Measurements from ENCODE around the gene LAMB2. TPM values are rescaled to one million over a fixed set of nuclear protein-coding genes. Genes with fewer than 3 reads are reported as not detected.

Gene LAMB2
- 3.8 TPM in 1 of 2 replicates, not detected in the other for total RNA-seq (2014; rRNA removed; shearing (Covaris generic); ENCODE audit: low replicate concordance)

DNA sequence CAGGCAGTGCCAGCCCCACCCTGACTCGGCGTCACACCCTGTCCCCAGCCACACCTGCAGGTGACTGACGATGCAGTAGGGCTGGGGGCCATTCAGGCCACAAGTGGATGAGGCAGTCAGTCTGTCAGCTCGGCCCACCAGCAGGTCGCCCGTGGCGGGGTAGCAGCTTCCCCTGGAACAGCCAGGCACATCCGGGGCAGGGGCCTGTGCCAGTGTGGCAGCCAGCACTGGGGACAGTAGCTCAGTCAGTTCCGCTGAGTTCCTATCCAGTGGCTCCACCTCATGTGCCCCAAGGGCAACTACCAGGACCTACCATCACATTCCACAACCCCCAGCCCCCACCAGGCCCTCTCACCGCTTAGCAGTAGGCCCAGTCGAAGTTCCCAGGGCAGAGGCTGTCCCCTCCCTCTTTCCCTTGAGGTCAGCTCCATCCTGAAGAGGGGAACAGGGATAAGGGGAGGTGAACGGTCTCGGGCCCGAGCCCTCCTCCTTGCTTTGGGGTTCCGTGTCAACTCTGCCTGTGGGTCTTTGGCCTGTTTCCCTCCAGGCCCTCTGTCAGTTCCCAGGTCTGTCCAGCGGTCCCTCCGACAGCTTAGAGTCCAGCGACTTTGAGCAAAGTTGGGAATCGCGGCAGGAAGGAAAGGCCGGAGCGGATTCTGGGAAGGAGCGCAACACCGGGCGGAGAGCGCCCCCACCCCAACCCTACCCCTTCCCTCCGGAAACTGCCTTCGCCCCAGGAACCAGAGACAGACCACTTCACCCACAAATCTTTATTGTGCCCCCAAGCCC lies at the start of gene LAMB2:
TSS of gene LAMB2 (minus strand) at position 614 of the 789 bp plus-strand sequence. CDS start at position 431, 183 bp downstream.
- Histone ChIP-seq H3K9me2 (replicated peaks; ENCODE audit: insufficient read depth, low read length) (no peaks in the 10 kb centered on the region), H4K20me1 (ENCODE audit: insufficient read depth, low read depth, low read length) (no peaks in the 10 kb centered on the region), H3K4me2 (ENCODE audit: low read depth, low read length, poor library complexity, severe bottlenecking) (no peak within 1 kb of the TSS), H3K9ac (ENCODE audit: low read length) (no peak within 1 kb of the TSS), H3K27me3 (ENCODE audit: low read length) (no peaks in the 10 kb centered on the region), H3K27ac (ENCODE audit: low read length) (no peak within 1 kb of the TSS), H3K4me3 (ENCODE audit: low read length) (no peak within 1 kb of the TSS), H3K36me3 (ENCODE audit: insufficient read depth, low read length) (no peaks in the 10 kb centered on the region), H2AFZ (ENCODE audit: low read length) (no peak within 1 kb of the TSS), H3K9me3 (ENCODE audit: low read length) (no peaks in the 10 kb centered on the region), H3K4me1 (ENCODE audit: low read length) (no peaks in the 10 kb centered on the region), H3K79me2 (ENCODE audit: low read length) (no peaks in the 10 kb centered on the region)
- DNase-seq, result no peak

DNA sequence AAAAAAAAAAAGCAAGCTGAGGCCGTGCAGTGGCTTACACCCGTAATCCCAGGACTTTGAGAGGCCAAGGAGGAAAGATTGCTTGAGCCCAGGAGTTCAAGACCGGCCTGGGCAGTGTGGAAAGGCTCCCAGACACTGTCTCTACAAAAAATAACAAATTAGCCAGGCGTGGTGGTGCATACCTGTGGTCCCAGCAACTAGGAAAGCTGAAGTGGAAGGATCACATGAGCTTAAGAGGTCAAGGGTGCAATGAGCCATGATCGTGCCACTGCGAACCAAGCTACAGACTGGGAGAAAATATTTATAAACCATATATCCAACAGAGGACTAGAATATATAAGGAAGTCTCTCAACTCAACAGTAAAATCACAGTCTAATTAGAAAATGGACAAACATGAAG lies 48.5 kb upstream of the LAMB2 start:
- peaks cover 9% of the 10 kb centered on the region for H3K4me1 ChIP-seq (ENCODE audit: low read length)
- DNase-seq, result no peak
- H4K20me1 ChIP-seq (ENCODE audit: insufficient read depth, low read depth, low read length), result no peaks in the 10 kb centered on the region
- H3K36me3 ChIP-seq (ENCODE audit: insufficient read depth, low read length), result no peaks in the 10 kb centered on the region
- H3K9ac ChIP-seq (ENCODE audit: low read length), result no peak overlapping the region
- H3K79me2 ChIP-seq (ENCODE audit: low read length), result no peaks in the 10 kb centered on the region
- H3K27me3 ChIP-seq (ENCODE audit: low read length), result no peaks in the 10 kb centered on the region
- no peak overlapping the region for H3K4me3 ChIP-seq (ENCODE audit: low read length)
- no peaks in the 10 kb centered on the region for H3K9me3 ChIP-seq (ENCODE audit: low read length)
- no peak overlapping the region for H2AFZ ChIP-seq (ENCODE audit: low read length)
- H3K9me2 ChIP-seq (replicated peaks; ENCODE audit: insufficient read depth, low read length), result no peaks in the 10 kb centered on the region
- H3K4me2 ChIP-seq (ENCODE audit: low read depth, low read length, poor library complexity, severe bottlenecking), result no peak overlapping the region
- no peak overlapping the region for H3K27ac ChIP-seq (ENCODE audit: low read length)

DNA sequence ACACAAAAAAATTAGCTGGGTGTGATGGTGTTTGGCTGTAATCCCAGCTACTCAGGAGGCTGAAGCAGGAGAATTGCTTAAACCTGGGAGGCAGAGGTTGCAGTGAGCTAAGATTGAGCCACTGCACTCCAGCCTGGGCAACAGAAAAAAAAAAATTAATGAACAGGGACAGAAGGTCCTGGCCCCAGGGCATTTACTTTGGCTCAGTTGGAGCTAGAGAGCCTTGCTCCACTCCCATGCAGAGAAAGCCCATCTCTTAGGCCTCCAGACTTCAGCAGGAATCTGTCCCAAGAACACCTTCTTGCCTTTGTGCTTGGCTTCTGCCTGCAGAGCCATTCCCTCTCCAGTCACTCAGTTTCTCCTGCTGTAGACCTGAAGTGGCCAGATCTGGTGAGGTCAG lies 47.3 kb upstream of the LAMB2 start:
- H3K9me3 ChIP-seq (ENCODE audit: low read length), result no peaks in the 10 kb centered on the region
- H2AFZ ChIP-seq (ENCODE audit: low read length), result no peak overlapping the region
- H3K9ac ChIP-seq (ENCODE audit: low read length), result no peak overlapping the region
- H3K4me2 ChIP-seq (ENCODE audit: low read depth, low read length, poor library complexity, severe bottlenecking), result no peak overlapping the region
- H3K79me2 ChIP-seq (ENCODE audit: low read length), result no peaks in the 10 kb centered on the region
- no peaks in the 10 kb centered on the region for H3K36me3 ChIP-seq (ENCODE audit: insufficient read depth, low read length)
- H4K20me1 ChIP-seq (ENCODE audit: insufficient read depth, low read depth, low read length), result no peaks in the 10 kb centered on the region
- no peak overlapping the region for H3K27ac ChIP-seq (ENCODE audit: low read length)
- H3K9me2 ChIP-seq (replicated peaks; ENCODE audit: insufficient read depth, low read length), result no peaks in the 10 kb centered on the region
- H3K4me1 ChIP-seq (ENCODE audit: low read length), result peaks cover 9% of the 10 kb centered on the region
- no peak overlapping the region for H3K4me3 ChIP-seq (ENCODE audit: low read length)
- DNase-seq, result no peak
- H3K27me3 ChIP-seq (ENCODE audit: low read length), result no peaks in the 10 kb centered on the region

DNA sequence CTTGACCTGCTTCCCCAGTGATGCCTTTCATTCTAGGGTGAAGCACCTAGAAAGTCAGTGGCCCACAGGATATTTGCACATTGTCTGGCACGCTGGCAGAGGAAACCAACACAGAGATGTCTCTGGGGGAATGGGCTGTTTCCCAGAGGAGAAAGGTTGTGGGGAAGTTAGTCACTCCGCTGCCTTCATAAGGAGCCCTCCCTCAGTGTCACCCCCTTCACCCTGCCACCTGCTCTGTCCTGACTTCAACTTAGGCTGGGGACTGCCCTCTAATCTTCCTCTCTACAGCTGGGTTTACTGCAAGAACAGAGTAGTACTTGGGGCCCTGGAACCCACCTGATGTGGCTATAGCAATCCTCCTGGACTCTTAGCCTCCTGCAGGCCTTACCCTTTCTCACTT lies 44.2 kb upstream of the LAMB2 start:
- no peak overlapping the region for H2AFZ ChIP-seq (ENCODE audit: low read length)
- no peak overlapping the region for H3K27ac ChIP-seq (ENCODE audit: low read length)
- H3K27me3 ChIP-seq (ENCODE audit: low read length), result no peaks in the 10 kb centered on the region
- no peak overlapping the region for H3K4me2 ChIP-seq (ENCODE audit: low read depth, low read length, poor library complexity, severe bottlenecking)
- H3K9me3 ChIP-seq (ENCODE audit: low read length), result no peaks in the 10 kb centered on the region
- no peaks in the 10 kb centered on the region for H4K20me1 ChIP-seq (ENCODE audit: insufficient read depth, low read depth, low read length)
- no peak overlapping the region for H3K9ac ChIP-seq (ENCODE audit: low read length)
- no peaks in the 10 kb centered on the region for H3K36me3 ChIP-seq (ENCODE audit: insufficient read depth, low read length)
- H3K9me2 ChIP-seq (replicated peaks; ENCODE audit: insufficient read depth, low read length), result no peaks in the 10 kb centered on the region
- peak; percentile 64 for DNase-seq
- no peak overlapping the region for H3K4me3 ChIP-seq (ENCODE audit: low read length)
- peaks cover 9% of the 10 kb centered on the region for H3K4me1 ChIP-seq (ENCODE audit: low read length)
- no peaks in the 10 kb centered on the region for H3K79me2 ChIP-seq (ENCODE audit: low read length)

DNA sequence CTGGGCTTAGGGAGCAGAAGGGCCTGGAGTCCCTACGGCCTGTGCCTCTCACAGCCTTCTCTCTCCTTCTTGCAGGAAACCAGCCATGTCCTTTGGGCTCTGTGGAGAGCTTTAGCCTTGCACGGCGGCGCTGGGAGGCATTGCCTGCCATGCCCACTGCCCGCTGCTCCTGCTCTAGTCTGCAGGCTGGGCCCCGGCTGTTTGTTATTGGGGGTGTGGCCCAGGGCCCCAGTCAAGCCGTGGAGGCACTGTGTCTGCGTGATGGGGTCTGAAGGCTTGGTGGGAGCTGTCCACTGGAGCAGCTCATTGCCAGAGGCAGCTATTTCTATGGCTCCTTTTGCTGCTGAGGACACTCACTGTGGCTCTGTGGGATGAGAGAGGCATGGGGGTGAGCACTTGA lies 42.7 kb upstream of the LAMB2 start:
- H3K4me1 ChIP-seq (ENCODE audit: low read length), result peaks cover 17% of the 10 kb centered on the region
- no peak overlapping the region for H2AFZ ChIP-seq (ENCODE audit: low read length)
- no peaks in the 10 kb centered on the region for H3K27me3 ChIP-seq (ENCODE audit: low read length)
- H3K36me3 ChIP-seq (ENCODE audit: insufficient read depth, low read length), result no peaks in the 10 kb centered on the region
- no peak overlapping the region for H3K9ac ChIP-seq (ENCODE audit: low read length)
- H3K9me3 ChIP-seq (ENCODE audit: low read length), result no peaks in the 10 kb centered on the region
- no peak overlapping the region for H3K4me2 ChIP-seq (ENCODE audit: low read depth, low read length, poor library complexity, severe bottlenecking)
- H3K9me2 ChIP-seq (replicated peaks; ENCODE audit: insufficient read depth, low read length), result no peaks in the 10 kb centered on the region
- H4K20me1 ChIP-seq (ENCODE audit: insufficient read depth, low read depth, low read length), result no peaks in the 10 kb centered on the region
- H3K79me2 ChIP-seq (ENCODE audit: low read length), result no peaks in the 10 kb centered on the region
- H3K4me3 ChIP-seq (ENCODE audit: low read length), result no peak overlapping the region
- no peak for DNase-seq
- H3K27ac ChIP-seq (ENCODE audit: low read length), result no peak overlapping the region

DNA sequence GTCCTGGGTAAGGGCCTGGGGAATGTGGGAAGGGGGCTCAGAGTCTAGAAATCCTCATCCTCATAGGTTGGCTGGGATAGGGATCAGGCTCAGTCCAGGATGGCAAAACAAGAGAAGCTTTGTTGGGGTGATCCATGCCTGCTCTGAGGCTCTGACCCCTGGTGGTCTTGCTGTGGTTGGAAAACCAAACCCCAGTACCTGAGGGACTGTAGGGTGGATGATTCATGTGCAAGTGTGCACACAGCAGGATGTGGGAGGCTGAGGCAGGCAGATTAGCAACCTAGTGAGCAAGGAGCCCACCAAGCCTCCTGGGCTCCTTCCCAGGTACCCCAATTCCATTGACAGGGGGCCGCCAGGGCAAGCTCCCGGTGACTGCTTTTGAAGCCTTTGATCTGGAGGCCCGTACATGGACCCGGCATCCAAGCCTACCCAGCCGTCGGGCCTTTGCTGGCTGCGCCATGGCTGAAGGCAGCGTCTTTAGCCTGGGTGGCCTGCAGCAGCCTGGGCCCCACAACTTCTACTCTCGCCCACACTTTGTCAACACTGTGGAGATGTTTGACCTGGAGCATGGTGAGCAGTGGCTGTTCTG lies 41.6 kb upstream of the LAMB2 start:
- Histone ChIP-seq H3K4me2 (ENCODE audit: low read depth, low read length, poor library complexity, severe bottlenecking) (no peak overlapping the region), H3K36me3 (ENCODE audit: insufficient read depth, low read length) (no peaks in the 10 kb centered on the region), H3K9ac (ENCODE audit: low read length) (no peak overlapping the region), H4K20me1 (ENCODE audit: insufficient read depth, low read depth, low read length) (no peaks in the 10 kb centered on the region), H3K79me2 (ENCODE audit: low read length) (no peaks in the 10 kb centered on the region), H2AFZ (ENCODE audit: low read length) (no peak overlapping the region), H3K27ac (ENCODE audit: low read length) (no peak overlapping the region), H3K27me3 (ENCODE audit: low read length) (no peaks in the 10 kb centered on the region), H3K9me2 (replicated peaks; ENCODE audit: insufficient read depth, low read length) (no peaks in the 10 kb centered on the region), H3K4me1 (ENCODE audit: low read length) (peaks cover 17% of the 10 kb centered on the region), H3K9me3 (ENCODE audit: low read length) (no peaks in the 10 kb centered on the region), H3K4me3 (ENCODE audit: low read length) (no peak overlapping the region)
- no peak for DNase-seq

DNA sequence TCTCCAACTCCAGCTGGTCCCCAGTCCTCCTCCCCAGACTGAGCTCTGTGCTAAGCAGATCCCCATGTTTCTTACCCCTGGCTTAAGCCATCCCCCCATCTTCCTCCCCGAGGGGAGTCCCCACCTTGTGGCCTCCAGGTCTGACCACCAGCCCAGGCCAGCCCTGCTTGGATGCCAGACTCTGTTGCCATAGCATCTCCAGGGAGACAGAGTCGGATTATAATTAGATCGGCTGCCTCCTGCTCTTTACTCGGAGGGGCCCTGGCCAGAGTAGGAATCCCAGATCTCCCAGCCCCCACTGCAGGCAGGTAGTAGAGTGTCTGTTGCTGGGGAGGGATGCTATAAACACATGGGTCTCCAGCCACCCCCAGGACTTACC lies 40.9 kb upstream of the LAMB2 start:
- H3K4me2 ChIP-seq (ENCODE audit: low read depth, low read length, poor library complexity, severe bottlenecking), result no peak overlapping the region
- H4K20me1 ChIP-seq (ENCODE audit: insufficient read depth, low read depth, low read length), result no peaks in the 10 kb centered on the region
- peaks cover 17% of the 10 kb centered on the region for H3K4me1 ChIP-seq (ENCODE audit: low read length)
- H3K79me2 ChIP-seq (ENCODE audit: low read length), result no peaks in the 10 kb centered on the region
- H3K9me3 ChIP-seq (ENCODE audit: low read length), result no peaks in the 10 kb centered on the region
- H3K27me3 ChIP-seq (ENCODE audit: low read length), result no peaks in the 10 kb centered on the region
- H3K36me3 ChIP-seq (ENCODE audit: insufficient read depth, low read length), result no peaks in the 10 kb centered on the region
- no peaks in the 10 kb centered on the region for H3K9me2 ChIP-seq (replicated peaks; ENCODE audit: insufficient read depth, low read length)
- no peak overlapping the region for H3K4me3 ChIP-seq (ENCODE audit: low read length)
- H2AFZ ChIP-seq (ENCODE audit: low read length), result no peak overlapping the region
- no peak overlapping the region for H3K9ac ChIP-seq (ENCODE audit: low read length)
- H3K27ac ChIP-seq (ENCODE audit: low read length), result no peak overlapping the region
- DNase-seq, result no peak

DNA sequence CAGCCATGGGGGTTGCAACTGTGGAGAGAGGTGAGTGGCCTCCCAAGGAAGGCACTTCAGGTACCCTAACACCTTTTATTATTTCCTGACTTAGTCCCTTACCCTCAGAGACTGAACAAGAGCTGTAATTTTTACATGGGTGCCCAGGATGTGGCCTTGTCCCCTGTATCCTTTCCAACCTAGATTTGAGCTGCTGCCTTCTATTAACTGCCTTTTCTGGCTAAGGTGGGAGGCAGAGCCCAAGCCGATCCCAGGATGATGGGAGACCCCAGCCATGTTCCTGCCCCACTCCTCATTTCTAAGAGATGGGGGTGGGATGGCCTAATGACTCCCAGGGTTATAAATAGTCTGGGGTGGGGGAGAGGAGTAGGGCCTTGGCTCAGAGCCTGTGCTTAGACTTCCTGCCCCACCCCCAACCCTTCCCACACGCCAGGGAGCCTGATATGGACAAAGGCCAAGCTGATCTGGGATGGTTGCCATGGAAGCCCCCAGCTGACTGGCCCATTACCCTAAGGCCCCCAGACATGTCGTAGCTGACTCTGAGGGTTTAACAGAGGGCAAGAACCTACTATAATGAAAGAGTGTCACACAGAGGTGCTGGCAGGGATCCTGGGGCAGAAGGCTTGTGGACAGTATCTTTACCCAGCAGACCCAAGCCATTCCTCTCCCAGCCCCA lies 40.4 kb upstream of the LAMB2 start:
- Histone ChIP-seq H3K79me2 (ENCODE audit: low read length) (no peaks in the 10 kb centered on the region), H3K27me3 (ENCODE audit: low read length) (no peaks in the 10 kb centered on the region), H3K36me3 (ENCODE audit: insufficient read depth, low read length) (no peaks in the 10 kb centered on the region), H3K9ac (ENCODE audit: low read length) (no peak overlapping the region), H3K9me3 (ENCODE audit: low read length) (no peaks in the 10 kb centered on the region), H2AFZ (ENCODE audit: low read length) (no peak overlapping the region), H3K4me1 (ENCODE audit: low read length) (peaks cover 17% of the 10 kb centered on the region), H4K20me1 (ENCODE audit: insufficient read depth, low read depth, low read length) (no peaks in the 10 kb centered on the region), H3K4me3 (ENCODE audit: low read length) (no peak overlapping the region), H3K27ac (ENCODE audit: low read length) (no peak overlapping the region), H3K4me2 (ENCODE audit: low read depth, low read length, poor library complexity, severe bottlenecking) (no peak overlapping the region), H3K9me2 (replicated peaks; ENCODE audit: insufficient read depth, low read length) (no peaks in the 10 kb centered on the region)
- no peak for DNase-seq
